Stimulated activated CD8-positive, alpha-beta memory T cell treated with anti-CD3 and anti-CD28 coated beads, Interleukin-15, amount 100 ng/mL, for 48 hours (primary cell): Measurements from ENCODE around the gene CRYBG2.
"Not testable (repeated sequence)": the region's sequence is repeated elsewhere in the genome, so short reads cannot be mapped to it uniquely, and the experiment has no call there.

ENCODE experiments used
- DNase-seq, 2 donors: peaks; one replicate each; pipeline ENCODE4 v3.0.0-alpha.2; 2020; ENCODE audit warnings: low read depth in 2 of 2

CRYBG2 gene, protein sequence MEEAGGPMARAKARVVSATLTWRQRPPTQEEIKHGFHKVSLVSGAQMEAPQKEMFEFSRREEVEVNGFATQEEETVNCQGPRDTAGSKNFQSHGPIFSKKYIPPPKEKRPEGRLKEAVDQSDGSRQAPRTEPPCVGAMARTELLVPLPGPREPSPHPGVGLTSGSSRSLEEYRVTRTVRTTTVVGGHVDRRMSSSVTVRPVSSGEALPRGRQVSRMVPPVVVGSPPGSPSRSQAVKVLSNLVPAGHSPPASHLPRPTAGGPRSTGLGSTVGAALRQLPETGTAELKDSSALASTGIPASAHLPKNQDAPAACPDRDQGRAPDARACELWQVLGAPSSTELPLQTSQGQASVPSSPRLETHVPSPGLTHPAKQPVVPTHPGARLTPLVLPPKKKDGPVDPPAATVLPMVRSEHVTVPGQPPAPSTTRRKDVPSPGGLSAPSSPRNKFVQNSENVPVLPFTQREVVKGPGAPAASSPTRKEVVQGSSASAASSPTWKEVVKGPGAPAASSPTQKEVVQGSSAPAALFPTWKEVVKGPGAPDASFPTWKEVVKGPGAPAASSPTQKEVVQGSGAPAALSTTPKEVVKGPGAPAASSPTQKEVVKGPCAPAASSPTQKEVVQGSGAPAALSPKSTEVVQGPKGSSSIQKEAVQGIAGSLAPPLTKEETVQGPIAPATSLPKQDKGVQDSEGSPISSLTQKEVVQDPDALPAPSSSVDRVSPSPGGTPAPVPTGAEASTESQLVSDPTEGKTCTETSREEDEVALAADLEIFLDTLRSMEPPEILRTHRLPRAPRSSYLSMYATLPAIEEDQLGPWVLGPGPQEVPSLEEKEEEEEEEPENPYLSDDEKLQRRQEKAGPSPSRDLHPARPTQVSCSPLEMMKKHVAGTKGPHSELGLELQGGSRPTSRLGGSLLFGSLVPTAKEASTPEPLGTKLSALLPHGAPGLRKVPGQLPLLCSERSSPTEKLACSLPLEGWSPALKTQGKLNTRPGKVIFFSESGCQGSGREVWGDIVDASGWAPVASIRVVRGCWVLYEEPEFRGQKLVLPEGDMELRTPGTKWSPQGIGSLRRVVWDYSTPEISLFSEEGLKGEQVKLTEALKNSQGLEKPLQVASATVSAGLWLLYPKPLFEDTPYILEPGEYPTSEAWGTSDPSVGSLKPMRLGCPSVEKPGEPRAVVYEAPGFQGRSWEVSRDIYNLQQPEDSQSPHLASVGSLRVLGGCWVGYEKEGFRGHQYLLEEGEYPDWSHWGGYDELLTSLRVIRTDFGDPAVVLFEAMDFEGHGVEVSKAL (N-terminal part only)

DNA sequence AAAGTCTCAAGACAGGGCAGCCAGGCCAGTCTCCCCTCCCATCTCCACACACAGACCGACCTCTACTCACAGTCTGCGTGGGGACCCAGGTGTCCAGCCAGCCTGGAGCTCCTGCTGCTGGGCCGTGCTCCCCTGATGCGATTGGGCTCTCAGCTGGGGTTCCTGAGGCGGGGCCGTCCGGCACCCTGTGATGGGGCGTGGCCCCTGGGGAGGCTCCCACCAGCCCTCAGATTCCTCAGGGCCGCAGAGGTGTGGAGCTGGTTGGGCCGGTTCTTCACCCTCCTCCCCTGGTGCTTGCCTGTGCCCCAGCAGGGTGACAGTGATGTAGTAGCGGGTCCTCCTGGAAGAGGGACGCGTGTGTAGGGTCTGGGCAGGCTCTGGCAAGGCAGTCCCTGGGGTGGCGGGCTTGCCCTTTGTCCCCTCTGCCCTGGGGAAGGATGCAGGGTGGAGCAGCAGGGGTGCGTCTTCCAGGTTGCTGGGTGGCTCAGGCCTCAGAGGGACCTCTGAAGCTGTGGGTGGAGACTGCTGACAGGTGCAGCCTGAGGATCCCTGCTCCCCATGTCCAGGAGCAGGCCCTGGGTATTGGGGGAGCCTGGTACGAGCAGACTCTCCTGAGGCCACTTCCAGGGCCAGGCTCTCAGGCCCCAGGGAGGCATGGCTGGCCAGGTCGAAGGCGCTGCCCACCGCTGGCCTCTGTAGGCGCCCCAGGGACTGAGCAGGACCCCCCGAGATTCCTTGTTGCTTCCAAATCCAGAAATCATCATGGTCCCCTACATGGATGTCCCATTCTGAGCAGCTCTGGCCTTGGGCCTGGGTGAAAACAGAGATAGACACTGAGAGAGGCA, at the start of gene CRYBG2:
CRYBG2 (minus strand) TSS at position 155 of the 845 bp plus-strand sequence. CDS start 7,473 bp downstream, outside the sequence.
- no peak for DNase-seq

DNA sequence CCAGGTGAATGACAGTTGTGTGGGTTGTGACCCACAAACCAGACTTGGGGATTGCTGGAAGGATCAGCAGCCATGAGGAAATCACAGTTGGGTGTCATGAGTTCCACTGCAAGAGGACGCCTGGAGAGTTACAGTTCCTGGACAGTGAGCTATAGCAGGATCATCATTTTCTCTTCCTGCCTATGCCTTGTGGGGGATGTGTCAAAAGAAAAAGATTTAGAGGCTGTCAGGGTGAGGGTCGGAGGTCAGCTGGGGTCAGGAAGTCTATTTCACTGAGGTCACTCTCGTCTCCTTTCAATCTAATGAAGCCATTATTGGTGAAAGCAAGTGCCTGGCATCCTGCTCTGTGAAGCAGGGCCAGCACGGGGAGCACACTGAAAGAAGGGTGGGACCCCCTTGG, 49.7 kb upstream of the CRYBG2 start:
- no peak for DNase-seq

DNA sequence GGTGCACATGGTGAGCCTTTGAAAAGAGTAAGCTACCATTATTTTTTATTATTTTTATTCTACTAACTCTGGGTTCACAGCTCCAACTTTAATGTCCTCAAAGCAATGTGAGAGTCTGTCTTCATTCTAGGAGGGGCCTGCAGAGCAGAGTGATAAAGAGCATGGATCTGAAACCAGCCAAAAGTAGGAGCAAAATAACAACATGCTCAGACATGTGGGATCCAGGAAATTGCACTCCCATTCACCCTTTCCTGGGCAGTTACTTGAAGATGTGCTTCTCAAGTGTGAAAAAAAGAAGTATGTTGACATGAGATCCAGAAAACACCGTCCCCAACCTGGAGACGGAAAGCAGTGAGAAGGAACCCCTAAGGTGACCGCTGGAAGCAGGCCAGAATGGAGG, 48.0 kb upstream of the CRYBG2 start:
- DNase-seq, result no peak

DNA sequence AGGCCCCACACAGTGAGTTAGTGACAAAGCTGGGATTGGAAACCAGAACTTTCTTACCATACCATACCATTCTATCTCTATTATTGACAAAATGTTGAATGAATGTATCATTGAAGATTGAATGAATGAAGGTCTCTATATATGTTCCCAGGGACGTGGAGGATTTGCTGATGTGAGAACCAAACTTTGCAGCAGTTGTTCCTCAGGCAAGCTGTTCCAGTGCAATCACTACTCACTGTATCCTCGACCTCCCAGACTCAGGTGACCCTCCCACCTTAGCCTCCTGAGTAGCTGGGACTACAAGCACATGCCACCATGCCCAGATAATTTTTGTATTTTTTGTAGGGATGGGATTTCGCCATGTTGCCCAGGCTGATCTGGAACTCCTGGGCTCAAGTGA, 45.1 kb upstream of the CRYBG2 start:
- DNase-seq, result no peak

DNA sequence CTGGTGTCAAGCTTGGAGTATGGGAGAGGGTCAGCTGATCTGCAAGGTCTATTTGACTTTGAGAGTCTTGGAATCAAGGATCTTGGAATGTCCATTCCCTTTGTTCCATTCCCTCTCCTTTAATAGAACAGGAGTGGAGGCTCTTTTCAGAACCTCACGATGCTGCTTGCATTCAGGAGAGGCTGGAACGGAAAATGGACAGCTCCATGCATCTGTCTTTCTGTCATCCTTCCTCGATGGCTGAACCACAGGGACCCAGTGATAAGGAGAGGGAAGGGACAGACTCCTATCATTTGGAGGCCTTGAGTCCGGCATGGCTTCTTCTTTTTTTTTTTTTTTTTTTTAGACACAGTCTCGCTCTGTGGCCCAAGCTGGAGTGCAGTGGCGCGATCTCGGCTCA, 41.8 kb upstream of the CRYBG2 start:
- DNase-seq, result no peak

DNA sequence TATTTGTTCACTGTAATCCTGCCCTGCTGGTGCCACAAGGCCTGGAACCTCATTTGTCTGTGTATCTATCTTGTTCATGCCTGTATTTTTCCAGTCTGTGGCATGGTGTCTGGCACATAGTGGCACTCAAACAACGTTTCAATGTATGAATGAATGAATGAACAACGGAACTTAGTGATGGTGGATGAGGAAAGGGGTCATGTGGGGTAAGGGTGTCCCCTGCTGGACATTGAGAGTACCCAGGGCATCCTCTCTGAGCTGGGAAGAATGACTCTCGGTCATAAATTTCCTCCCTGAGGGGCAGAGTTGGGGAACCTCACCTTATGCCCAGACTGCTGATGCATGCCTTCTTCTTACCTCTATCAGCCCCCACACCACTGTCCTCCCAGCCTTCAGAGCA, 37.5 kb upstream of the CRYBG2 start:
- no peak for DNase-seq

DNA sequence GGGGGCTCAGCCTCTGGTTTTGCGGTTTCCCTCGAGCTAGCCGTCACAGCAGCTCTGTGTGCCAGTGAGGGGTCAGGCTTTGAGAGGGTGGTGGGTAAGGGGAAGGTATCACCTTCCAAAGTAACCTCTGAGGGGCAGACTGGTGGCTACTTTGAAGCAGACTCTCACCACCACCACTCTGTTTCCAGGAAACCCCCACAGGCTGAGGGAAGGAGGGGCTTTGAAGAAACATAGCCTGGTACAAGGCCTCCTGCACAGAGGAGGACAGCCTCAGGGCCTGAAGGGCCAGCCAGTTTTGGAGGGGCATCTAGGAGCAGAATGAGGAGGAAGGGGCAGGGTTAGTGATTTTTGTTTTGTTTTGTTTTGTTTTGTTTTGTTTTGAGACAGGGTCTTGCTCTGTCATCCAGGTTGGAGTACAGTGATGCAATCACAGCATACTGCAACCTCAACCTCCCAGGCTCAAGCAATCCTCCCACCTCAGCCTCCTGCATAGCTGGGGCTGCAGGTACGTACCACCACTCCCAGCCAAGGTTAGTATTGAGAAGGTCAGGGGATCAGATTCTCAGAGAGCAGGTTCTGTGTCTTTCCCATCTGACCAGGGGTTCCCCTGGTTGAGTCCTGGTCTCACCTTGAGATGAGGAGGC, 35.8 kb upstream of the CRYBG2 start:
- DNase-seq, result no peak

DNA sequence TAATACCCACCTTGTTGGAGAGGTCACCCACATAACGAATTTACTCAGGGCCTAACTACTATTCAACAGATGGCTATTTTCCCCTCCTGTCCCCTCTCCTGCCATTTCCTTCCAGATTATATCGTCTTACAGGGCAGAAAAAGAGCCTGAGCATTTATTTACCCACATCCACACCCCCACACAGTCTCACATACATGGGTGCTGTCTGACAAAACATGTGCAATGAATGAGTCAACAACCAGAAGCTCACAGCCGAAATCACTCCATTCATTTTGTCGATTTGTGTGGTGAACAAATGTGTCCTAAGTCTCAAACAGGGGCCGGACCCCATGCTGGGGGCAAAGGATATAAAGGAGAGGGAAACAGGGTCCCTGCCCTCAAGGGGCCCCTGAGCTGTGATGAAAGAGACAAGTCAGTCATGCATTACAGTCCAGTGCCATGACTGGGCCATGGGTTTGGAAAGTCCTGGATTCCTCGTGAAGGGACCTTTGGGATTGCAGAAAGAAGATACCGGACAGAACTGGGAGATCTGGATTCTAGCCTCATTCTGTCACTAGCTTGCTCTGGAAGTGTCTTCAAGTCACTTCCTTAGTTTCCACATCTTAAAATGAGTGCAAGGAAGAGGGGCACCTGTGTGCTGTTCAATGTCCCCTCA, 35.0 kb upstream of the CRYBG2 start:
- no peak for DNase-seq

DNA sequence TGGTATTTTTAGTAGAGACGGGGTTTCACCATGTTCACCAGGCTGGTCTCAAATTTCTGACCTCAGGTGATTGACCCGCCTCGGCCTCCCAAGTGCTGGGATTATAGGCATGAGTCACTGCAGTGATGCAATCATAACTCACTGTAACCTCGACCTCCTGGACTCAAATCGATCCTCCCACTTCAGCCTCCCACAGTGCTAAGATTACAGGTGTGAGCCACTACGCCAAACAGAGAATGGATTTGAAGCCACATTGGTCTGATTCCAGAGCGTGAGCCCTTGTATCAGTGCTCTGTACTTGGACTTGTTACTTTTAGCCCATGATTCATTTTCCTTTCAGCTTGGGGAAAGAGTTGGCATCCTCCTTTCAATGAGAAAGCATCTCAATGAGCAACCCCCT, 33.5 kb upstream of the CRYBG2 start:
- no peak for DNase-seq

DNA sequence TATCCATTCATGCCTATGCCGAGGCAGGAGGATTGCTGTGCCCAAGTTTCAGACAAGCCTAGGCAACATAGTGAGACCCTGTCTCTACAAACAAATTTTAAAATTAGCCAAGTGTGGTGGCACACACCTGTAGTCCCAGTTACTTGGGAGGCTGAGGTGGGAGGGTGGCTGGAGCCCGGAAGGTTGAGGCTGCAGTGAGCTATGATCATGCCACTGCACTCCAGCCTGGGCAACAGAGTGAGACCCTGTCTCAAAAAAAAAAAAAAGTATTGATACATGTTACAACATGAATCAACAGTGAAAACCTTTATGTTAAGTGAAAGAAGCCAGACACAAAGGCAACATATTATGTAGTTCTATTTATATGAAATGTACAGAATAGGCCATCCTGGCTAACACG, 31.1 kb upstream of the CRYBG2 start:
- DNase-seq, result not testable (repeated sequence)

DNA sequence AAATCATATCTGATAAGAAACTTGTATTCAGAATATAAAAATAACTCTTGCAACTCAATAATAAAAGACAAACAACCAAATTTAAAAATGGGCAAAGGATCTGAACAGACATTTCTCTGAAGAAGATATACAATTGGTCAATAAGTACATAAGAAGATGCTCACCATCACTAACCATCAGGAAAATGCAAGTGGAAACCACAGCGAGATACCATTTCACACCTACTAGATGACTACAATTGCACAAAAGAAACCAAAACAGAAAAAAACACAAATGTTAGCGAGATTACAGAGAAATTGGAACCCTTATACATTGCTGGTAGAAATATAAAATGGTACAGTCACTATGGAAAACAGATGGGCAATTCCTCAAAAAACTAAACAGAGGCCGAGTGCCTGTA, 30.1 kb upstream of the CRYBG2 start:
- no peak for DNase-seq

DNA sequence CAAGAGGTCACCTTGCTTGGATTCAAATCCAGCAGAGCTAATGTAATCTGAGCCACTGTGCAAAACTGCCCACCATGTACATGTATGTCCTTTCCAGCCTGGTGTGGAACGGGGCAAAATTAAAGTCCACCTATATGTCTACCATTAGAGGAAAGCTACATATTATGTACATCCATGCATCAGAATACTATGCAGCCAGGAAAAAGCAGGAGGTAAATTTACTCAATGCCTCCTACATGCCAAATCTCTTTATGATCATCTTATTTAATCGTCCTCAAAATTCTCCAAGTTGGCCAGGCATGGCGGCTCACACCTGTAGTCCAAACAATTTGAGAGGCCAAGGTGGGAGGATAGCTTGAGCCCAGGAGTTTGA, 24.9 kb upstream of the CRYBG2 start:
- no peak for DNase-seq

DNA sequence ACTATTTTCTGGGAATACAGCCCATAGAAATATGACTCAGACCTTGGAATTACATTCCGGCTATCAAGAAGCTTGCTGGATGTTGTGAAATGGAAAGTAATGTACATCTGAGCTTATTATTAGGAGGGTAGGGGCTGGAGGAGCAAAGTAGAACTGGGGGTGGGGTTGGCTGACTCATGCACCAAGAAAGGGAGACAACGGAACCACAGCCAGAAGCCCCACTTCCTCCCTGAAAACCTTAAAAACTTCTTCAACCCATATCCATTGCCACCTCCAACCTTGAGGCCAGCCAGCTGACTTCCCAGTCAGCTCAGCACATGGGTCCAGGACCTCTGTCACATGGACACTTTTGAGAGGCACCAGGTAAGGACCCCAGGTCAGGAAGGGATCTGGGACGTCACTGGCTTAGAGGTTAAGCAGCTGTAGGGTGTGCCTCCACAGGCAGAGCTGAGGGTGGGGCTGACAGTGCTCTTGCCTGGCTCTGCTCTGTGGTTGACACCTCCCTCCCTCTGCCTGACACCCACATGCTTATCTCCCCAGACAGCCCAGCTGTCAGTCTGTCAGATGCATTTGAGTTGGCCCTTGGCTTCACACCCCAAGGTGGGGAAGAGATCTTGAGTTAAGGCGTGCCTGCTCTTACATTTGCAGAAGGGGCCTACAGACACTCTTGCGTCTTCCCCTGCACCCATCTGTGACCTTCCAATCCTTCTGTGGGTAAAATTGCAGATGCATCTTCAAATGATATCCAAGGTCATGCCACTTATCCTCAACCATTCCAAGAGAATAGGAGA, 24.4 kb upstream of the CRYBG2 start:
- DNase-seq, result peak; percentile 73 to 78

DNA sequence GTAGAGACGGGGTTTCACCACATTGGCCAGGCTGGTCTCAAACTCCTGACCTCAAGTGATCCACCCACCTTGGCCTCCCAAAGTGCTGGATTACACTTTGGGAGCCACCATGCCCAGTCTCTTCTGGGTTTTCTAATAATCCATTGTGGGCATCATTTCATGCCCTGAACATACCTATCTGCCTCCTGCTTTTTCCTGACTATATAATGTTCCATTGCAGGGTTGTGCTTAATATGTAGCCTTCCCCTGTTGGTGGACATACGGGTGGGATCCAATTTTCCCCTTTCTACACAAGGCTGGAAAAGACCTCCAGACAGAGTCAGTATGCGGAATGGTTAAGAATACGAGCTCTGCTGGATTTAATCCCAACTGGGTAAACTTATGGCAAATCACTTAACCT, 22.1 kb upstream of the CRYBG2 start:
- DNase-seq, result no peak

DNA sequence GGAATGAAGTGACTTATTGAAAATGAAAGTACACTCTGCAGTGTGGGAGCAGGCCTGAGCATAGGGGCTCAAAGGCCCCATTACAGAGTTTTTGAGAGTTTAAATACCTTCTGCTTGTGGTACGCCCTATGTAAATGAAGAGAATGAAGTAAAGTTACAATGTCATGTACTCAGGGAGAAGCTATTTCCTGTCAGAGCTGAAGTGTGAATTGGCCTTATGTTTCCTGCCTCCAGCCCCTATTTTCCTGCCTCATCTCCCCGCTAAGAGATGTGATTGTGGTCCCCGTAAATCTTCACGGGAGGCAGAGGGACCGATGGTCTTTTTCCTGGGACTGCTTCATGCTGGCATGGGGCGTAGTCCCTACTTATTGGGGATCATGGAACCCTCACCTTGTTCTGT, 21.2 kb upstream of the CRYBG2 start:
- DNase-seq, result no peak

DNA sequence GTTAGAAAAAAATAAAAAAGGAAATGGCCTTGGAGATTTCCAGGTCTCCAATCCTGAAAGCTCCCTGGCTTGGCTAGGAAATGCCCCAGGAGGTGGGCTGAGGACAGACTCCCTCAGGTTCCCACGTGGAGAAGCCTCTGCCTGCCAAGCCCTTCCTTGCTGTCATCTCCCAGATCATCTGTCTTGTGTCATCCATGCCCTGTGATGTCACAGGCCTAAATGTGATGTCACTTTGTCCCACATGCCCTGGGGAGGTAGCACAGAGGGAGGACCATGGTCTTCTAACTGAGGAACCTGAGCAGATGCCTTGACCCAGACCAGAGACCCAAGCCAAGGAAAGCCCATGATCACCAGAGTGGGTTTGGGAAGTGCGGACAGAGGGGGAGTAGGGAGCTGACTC, 20.4 kb upstream of the CRYBG2 start:
- not testable (repeated sequence) for DNase-seq

DNA sequence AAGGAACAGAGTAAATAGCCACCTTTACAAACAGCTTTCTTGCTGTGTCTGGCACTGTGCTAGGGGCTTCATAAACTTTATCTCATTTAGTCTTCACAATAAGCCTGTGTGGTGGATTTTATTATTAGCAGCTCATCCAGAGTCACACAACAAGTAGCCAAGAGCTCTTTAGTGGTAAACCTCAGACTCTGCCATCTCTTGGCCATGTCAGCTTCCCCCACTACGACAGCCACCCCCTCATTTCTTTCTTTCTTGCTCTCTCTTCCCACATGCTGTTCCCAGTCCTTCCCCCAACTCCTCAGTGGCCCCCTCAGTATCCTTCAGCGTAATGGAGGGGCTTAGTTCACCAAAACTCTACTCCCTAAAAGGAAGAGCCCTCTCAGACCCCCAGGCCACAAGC, 19.9 kb upstream of the CRYBG2 start:
- DNase-seq, result no peak

DNA sequence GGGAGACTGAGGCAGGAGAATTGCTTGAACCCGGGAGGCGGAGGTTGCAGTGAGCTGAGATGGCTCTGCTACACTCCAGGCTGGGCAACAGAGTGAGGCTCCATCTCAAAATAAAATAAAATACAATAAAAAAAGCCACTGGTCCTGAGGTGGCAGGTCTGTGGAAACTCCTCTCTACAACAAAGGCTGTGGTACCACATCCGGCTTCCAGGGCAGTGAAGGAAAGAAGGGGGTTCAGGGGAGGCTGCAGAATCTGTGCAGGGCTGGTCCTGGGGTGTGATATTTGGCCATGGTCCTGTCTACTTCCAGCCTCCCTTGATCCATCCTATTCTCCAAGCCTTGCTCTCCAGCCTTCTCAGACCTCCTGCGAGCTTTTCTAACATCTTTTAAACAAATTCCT, 19.4 kb upstream of the CRYBG2 start:
- DNase-seq, result peak in 1 of 2 donors; percentile 32

DNA sequence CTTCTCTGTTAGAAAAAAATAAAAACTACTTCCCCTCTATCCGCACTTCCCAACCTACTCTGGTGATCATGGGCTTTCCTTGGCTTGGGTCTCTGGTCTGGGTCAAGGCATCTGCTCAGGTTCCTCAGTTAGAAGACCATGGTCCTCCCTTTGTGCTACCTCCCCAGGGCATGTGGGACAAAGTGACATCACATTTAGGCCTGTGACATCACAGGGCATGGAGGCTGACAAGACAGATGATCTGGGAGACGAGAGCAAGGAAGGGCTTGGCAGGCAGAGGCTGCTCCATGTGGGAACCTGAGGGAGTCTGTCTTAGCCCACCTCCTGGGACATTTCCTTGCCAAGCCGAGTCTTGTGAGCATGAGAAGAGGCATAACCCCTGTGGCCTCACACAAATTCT, 18.7 kb upstream of the CRYBG2 start, which contains the start of gene ZNF683:
ZNF683 (minus strand) TSS at position 140 of the 400 bp plus-strand sequence. CDS start 4,179 bp downstream, outside the sequence.
- DNase-seq, result not testable (repeated sequence)
